Heart right ventricle (tissue), 16 donors: ENCODE data around the gene KRTAP1-5. TPM values are rescaled to one million over a fixed set of nuclear protein-coding genes. Genes with fewer than 3 reads are reported as not detected.
"Not testable (repeated sequence)": the region's sequence is repeated elsewhere in the genome, so short reads cannot be mapped to it uniquely, and the experiment has no call there.

Source experiments
- ATAC-seq, 8 donors: fragments of 200-7000 bp; cut with Tn5 transposase; one replicate each; pipeline ENCODE4 v1.9.1; 2020; ENCODE audit warnings: mild to moderate bottlenecking in 8 of 8, moderate library complexity in 8 of 8, moderate number of reproducible peaks in 1 of 8
- DNase-seq, 2 donors: peaks; one replicate each; pipeline ENCODE4 v3.0.0-alpha.2; 2020
- H3K27ac ChIP-seq, 10 donors: fragments of 200-600 bp; sonication (generic) in 2 of 10; one replicate each; pipeline versions ENCODE4 v1.5.0 to v1.8.0; 2020 to 2022; ENCODE audit warnings: mild to moderate bottlenecking in 3 of 10
- H3K27me3 ChIP-seq, 7 donors: fragments of 200-600 bp; one replicate each; pipeline ENCODE4 v1.8.0; 2021 to 2022; ENCODE audit warnings: mild to moderate bottlenecking in 2 of 7
- H3K36me3 ChIP-seq, 9 donors: fragments of 200-600 bp; sonication (generic) in 1 of 9; one replicate each; pipeline versions ENCODE4 v1.5.0 to v1.8.0; 2020 to 2022; ENCODE audit warnings: mild to moderate bottlenecking in 2 of 9
- H3K4me1 ChIP-seq, 9 donors: fragments of 200-600 bp; sonication (generic) in 1 of 9; one replicate each; pipeline versions ENCODE4 v1.5.0 to v1.8.0; 2020 to 2022; ENCODE audit warnings: mild to moderate bottlenecking in 4 of 9
- H3K4me3 ChIP-seq, 10 donors: fragments of 200-600 bp; sonication (generic) in 2 of 10; one replicate each; pipeline versions ENCODE4 v1.5.0 to v1.8.0; 2020 to 2022; ENCODE audit warnings: mild to moderate bottlenecking in 7 of 10, moderate library complexity in 2 of 10
- H3K9me3 ChIP-seq, 11 donors: fragments of 200-600 bp in 10 of 11; sonication (generic) in 2 of 11; one replicate each; pipeline versions ENCODE4 v1.5.0 to v1.8.0; 2013 to 2022; ENCODE audit warnings: mild to moderate bottlenecking in 2 of 11, control low read depth in 1 of 11, moderate library complexity in 1 of 11
- WGBS, 2 donors: extraction: QIAGEN DNeasy Blood & Tissue Kit; methylation state at CpG; one replicate each; pipeline ENCODE4 v1.1.7; 2013; ENCODE audit warnings: inconsistent platforms in 1 of 2; 5-methylcytosine and 5-hydroxymethylcytosine counted together
- intact Hi-C, 10 donors: fragments of 100-400 bp; cut with DNase I; formaldehyde crosslinking; loops; one replicate each; pipeline versions ENCODE4 v1.11.1 to v1.14.2; 2022
- polyA plus RNA-seq, 2 donors: library from polyadenylated mRNA; stranded (reverse); fragments of 200-250 nt; gene quantifications; one replicate each; pipeline ENCODE4 v1.2.3, GENCODE V29; 2013
- total RNA-seq, 10 donors: library from RNA; stranded (reverse); fragmentation: NEBNext Ultra II Directional in 3 of 10; extraction: Animal tissue kit (Norgen Biotek cat#: 25700) in 3 of 10; gene quantifications; one replicate each; pipeline versions ENCODE4 v1.2.1 to v1.2.4, GENCODE V29; 2021 to 2023
- TF ChIP-seq, protein P1 (sequence below), 9 donors: fragments of 200-600 bp; sonication (generic) in 2 of 9; IDR thresholded peaks; one replicate each; pipeline versions ENCODE4 v1.5.0 to v1.8.0; 2021 to 2022; ENCODE audit warnings: antibody characterized with exemption in 9 of 9, mild to moderate bottlenecking in 5 of 9, moderate library complexity in 1 of 9
- donor health status: Arrhythmogenic right ventricular cardiomyopathy.
- donor health status: ischemic (EF 13 %, LVEDD 7.1; RV severe dilation, severe dysfunction).
- donor health status: healthy with polysubstance abuse.
- donor health status: DM: no; HTN: yes; CAD: no.
- donor health status: DM: no; HTN: no; CAD: no.
- donor health status: ischemic (EF 25% LVEDD 6.9; RV normal size, moderate dysfunction).
- donor health status: ischemic (EF 25% LVEDD 5.7; RV mildly dilated, moderate dysfunction).
- donor health status: healthy.
- donor health status: DM: yes; HTN: yes; CAD: no.
- donor health status: Ischemic cardiomyopathy.
- donor health status: ischemic (EF 35%, LVEDD 5.7; RV mildly dilated, moderate dysfunction).
- donor health status: nonischemic (EF 11% LVEDD 7.7; RV severe dilation, severe dysfunction).
- donor health status: DM: yes; HTN: yes; CAD: no.
- donor health status: PGD.
- donor health status: ischemic (EF 29% LVEDD 5.4; RV normal size, mild dysfunction).
- donor health status: nonischemic (EF 23%, LVEDD 6.1; RV moderate dilation, normal function).

Gene KRTAP1-5
- total and polyA plus RNA-seq, 12 donors = not detected

DNA sequence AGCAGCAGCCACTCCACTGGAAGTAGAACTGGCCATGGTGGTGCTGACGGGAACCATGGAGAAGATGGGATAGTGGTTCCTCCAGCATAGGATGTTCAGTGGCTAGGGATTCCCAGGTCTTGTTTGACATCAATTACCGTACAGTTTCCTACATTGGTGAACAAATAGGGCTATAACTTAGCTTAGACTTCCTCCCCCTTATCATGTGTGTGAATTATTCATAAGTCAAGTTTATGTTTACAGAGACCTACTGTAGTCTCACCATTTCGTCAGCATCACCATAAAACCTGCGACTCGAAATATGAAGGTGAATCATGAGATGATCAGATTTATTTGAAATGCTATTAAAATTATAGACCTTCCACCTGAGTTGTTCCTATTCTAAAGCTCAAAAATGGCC lies 31.7 kb upstream of the KRTAP1-5 start:
- H3K36me3 ChIP-seq = no peaks in the 10 kb centered on the region
- peaks cover 0 to 8% (median 0%) of the 10 kb centered on the region in 11 donors for H3K9me3 ChIP-seq
- H3K27me3 ChIP-seq = peaks cover 0 to 76% (median 50%) of the 10 kb centered on the region in 7 donors
- WGBS, 2 donors = 85% methylated on average over 5 of the region's 5 CpGs
- intact Hi-C loops = no loop called here
- H3K4me3 ChIP-seq = no peak overlapping the region
- no peak overlapping the region for H3K27ac ChIP-seq
- TF ChIP-seq, protein P1, sequence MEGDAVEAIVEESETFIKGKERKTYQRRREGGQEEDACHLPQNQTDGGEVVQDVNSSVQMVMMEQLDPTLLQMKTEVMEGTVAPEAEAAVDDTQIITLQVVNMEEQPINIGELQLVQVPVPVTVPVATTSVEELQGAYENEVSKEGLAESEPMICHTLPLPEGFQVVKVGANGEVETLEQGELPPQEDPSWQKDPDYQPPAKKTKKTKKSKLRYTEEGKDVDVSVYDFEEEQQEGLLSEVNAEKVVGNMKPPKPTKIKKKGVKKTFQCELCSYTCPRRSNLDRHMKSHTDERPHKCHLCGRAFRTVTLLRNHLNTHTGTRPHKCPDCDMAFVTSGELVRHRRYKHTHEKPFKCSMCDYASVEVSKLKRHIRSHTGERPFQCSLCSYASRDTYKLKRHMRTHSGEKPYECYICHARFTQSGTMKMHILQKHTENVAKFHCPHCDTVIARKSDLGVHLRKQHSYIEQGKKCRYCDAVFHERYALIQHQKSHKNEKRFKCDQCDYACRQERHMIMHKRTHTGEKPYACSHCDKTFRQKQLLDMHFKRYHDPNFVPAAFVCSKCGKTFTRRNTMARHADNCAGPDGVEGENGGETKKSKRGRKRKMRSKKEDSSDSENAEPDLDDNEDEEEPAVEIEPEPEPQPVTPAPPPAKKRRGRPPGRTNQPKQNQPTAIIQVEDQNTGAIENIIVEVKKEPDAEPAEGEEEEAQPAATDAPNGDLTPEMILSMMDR (IDR thresholded peaks at IDR 0.05) = no peak
- H3K4me1 ChIP-seq = no peaks in the 10 kb centered on the region
- no peak for ATAC-seq
- DNase-seq = no peak

DNA sequence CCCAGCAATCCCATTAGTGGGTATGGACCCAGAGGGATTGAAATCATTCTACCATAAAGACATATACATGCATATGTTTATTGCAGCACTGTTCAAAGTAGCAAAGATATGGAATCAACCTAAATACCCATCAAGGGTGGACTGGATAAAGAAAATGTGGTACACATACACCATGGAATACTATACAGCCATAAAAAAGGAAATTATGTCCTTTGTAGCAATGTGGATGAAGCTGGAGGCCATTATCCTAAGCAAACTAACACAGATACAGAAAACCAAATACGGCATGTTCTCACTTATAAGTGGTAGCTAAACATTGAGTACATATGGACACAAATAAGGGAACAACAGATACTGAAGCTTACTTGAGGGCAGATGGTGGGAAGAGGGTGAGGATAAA lies 30.5 kb upstream of the KRTAP1-5 start:
- Histone ChIP-seq H3K27ac (no peak overlapping the region), H3K27me3 (peaks cover 0 to 70% (median 50%) of the 10 kb centered on the region in 7 donors), H3K36me3 (no peaks in the 10 kb centered on the region), H3K4me1 (no peaks in the 10 kb centered on the region), H3K4me3 (no peak overlapping the region), H3K9me3 (peaks cover 0 to 17% (median 0%) of the 10 kb centered on the region in 11 donors)
- WGBS, 2 donors = 87 to 100% methylated on average over 1 of the region's 1 CpG
- no peak for ATAC-seq
- DNase-seq = no peak
- TF ChIP-seq, protein P1 (IDR thresholded peaks at IDR 0.05) = no peak
- intact Hi-C loops = no loop called here

DNA sequence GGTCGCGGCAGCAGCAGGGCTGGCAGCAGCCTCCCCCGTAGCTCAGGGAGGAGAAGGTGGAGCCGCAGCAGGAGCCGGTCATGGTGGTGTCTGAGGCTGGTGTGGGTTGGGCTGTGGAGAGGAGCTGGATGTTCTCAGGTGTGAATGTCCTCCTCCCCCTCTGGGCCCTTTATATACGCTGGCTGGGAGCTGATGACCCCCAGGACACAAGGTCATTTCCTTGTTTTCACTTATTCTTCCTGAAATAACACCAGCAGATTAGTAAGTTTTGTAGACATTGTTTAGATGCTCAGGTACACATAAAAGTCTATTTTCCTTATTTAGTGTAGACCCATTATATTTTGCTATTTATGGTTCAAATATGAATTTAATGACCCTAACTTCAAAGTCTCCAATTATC lies 28.1 kb upstream of the KRTAP1-5 start, which contains the start of gene KRTAP2-2:
Gene KRTAP2-2, minus strand, starts transcription at position 101 of the 400 bp plus-strand sequence. Its CDS starts 19 bp downstream, at position 82.
- peaks cover 0 to 17% (median 0%) of the 10 kb centered on the region in 11 donors for H3K9me3 ChIP-seq
- intact Hi-C loops, DNase-seq, H3K4me1 ChIP-seq, ATAC-seq, H3K36me3 ChIP-seq, H3K27ac ChIP-seq, H3K4me3 ChIP-seq: not testable (repeated sequence)
- WGBS, 2 donors = 30 to 56% methylated on average over 1 of the region's 6 CpGs
- H3K27me3 ChIP-seq = peaks cover 0 to 56% (median 38%) of the 10 kb centered on the region in 7 donors

DNA sequence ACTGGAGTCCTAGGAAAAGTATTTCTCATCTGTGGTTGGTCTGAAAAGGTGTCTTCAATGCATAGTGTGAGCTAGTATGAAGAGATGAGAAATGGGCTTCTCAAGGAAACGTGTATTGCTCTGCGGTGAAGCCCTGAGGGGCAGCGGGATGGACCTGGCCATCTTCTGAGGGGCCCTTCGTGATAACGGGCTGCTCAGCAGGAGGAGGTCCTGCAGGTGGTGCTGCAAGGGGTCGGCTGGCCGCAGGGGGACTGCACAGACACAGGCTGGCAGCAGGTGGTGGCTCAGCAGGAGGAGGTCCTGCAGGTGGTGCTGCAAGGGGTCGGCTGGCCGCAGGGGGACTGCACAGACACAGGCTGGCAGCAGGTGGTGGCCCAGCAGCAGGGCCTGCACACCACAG lies 27.5 kb upstream of the KRTAP1-5 start:
- H3K27ac ChIP-seq, intact Hi-C loops, H3K4me1 ChIP-seq, H3K4me3 ChIP-seq, ATAC-seq, DNase-seq, H3K36me3 ChIP-seq: not testable (repeated sequence)
- H3K27me3 ChIP-seq = peaks cover 0 to 55% (median 36%) of the 10 kb centered on the region in 7 donors
- WGBS, 2 donors = 53 to 70% methylated on average over 7 of the region's 9 CpGs
- H3K9me3 ChIP-seq = peaks cover 0 to 17% (median 0%) of the 10 kb centered on the region in 11 donors

DNA sequence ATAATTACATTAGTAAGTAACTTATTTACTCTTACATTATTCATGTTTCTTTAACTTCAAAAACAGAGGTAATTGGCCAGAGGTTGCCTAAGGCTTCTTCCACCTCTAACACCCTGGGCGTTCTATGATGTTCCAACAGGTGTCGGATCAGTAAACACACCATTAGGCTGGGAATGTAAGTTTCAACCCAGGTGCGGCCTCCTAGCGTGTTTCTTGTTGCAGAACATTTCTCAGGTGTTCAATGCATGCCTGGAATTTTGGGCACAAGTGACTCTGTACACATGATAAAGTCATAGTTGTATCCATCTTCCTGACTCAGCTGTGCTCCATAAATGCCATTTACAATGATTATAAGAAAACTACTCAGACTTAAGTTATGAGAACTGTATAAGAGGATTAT lies 27.0 kb upstream of the KRTAP1-5 start:
- H3K27ac ChIP-seq = no peak overlapping the region
- H3K27me3 ChIP-seq = peaks cover 0 to 55% (median 35%) of the 10 kb centered on the region in 7 donors
- TF ChIP-seq, protein P1 (IDR thresholded peaks at IDR 0.05) = no peak
- H3K4me1 ChIP-seq = no peaks in the 10 kb centered on the region
- intact Hi-C loops = no loop called here
- 86 to 88% methylated on average over 4 of the region's 4 CpGs for WGBS, 2 donors
- no peak overlapping the region for H3K4me3 ChIP-seq
- ATAC-seq (no peak), DNase-seq (no peak)
- H3K9me3 ChIP-seq = peaks cover 0 to 17% (median 0%) of the 10 kb centered on the region in 11 donors
- H3K36me3 ChIP-seq = no peaks in the 10 kb centered on the region
